Caco-2 (cell line): ENCODE measurements around the gene ADAMTS13. TPM values are rescaled to one million over a fixed set of nuclear protein-coding genes. Genes with fewer than 3 reads are reported as not detected.

Experiments
- BruUV-seq: library from RNA; stranded (reverse); fragments of 400-500 nt; replicated peaks from 2 replicates; lab custom pipeline; 2021; lab: Mats Ljungman, UMichigan
- CTCF ChIA-PET: fragments of 300-600 bp; sonication (Branson Sonifier 250); formaldehyde crosslinking; loops from one replicate; lab custom pipeline; 2022; ENCODE audit warnings: antibody characterized with exemption; lab: Charles Lee
- POLR2A ChIA-PET: fragments of 300-600 bp; sonication (Branson Sonifier 250); formaldehyde crosslinking; loops from one replicate; lab custom pipeline; 2022; ENCODE audit warnings: antibody characterized with exemption; lab: Charles Lee
- DNase-seq, 2 experiments: peaks; one replicate each; pipeline versions ENCODE4 v3.0.0 to v3.0.0-alpha.2; 2020 to 2022
- H3K27me3 ChIP-seq: replicated peaks from 2 replicates; pipeline ENCODE4 v1.6.0; 2011; ENCODE audit warnings: low read length; ENCODE audit not compliant: control insufficient read depth, insufficient read depth
- H3K36me3 ChIP-seq: 2 replicates; pipeline ENCODE4 v1.5.1; 2011; ENCODE audit warnings: low read length; ENCODE audit not compliant: control insufficient read depth, insufficient read depth
- H3K4me1 ChIP-seq: fragments of 250-450 bp; sonication (Bioruptor Pico); 2 replicates; pipeline ENCODE4 v1.5.1; 2020; ENCODE audit warnings: mild to moderate bottlenecking
- H3K4me3 ChIP-seq: 2 replicates; pipeline ENCODE4 v1.5.1; 2011; ENCODE audit warnings: low read depth, mild to moderate bottlenecking, control low read depth, low read length
- H3K9me3 ChIP-seq: fragments of 250-450 bp; sonication (Bioruptor Pico); 2 replicates; pipeline ENCODE4 v1.5.1; 2020; ENCODE audit warnings: mild to moderate bottlenecking, moderate library complexity
- H3K27ac Mint-ChIP-seq: one replicate; pipeline ENCODE4 v1.8.0; 2022; ENCODE audit warnings: mixed read lengths; ENCODE audit not compliant: unreplicated experiment
- H3K27me3 Mint-ChIP-seq: one replicate; pipeline ENCODE4 v1.8.0; 2022; ENCODE audit warnings: mixed read lengths; ENCODE audit not compliant: insufficient read depth, unreplicated experiment
- H3K36me3 Mint-ChIP-seq: one replicate; pipeline ENCODE4 v1.8.0; 2022; ENCODE audit warnings: mild to moderate bottlenecking, mixed read lengths; ENCODE audit not compliant: insufficient read depth, unreplicated experiment
- H3K4me1 Mint-ChIP-seq: one replicate; pipeline ENCODE4 v1.8.0; 2022; ENCODE audit warnings: low read depth, mixed read lengths; ENCODE audit not compliant: unreplicated experiment
- H3K4me3 Mint-ChIP-seq: one replicate; pipeline ENCODE4 v1.8.0; 2022; ENCODE audit warnings: mild to moderate bottlenecking, moderate library complexity, mixed read lengths; ENCODE audit not compliant: unreplicated experiment
- H3K9me3 Mint-ChIP-seq: one replicate; pipeline ENCODE4 v1.8.0; 2022; ENCODE audit warnings: mixed read lengths; ENCODE audit not compliant: unreplicated experiment
- CTCF ChIP-seq, 2 experiments: fragments of 200-600 bp in 1 of 2; IDR thresholded peaks; 1 replicate in 1 of 2; 2 replicates in 1 of 2; pipeline versions ENCODE4 v1.5.1 to v1.8.0; 2011 to 2022; ENCODE audit warnings: antibody characterized with exemption in 1 of 2, control low read depth in 1 of 2, inconsistent platforms in 1 of 2, low read depth in 1 of 2, low read length in 1 of 2, mild to moderate bottlenecking in 1 of 2, moderate library complexity in 1 of 2; ENCODE audit not compliant: insufficient read depth in 1 of 2, severe bottlenecking in 1 of 2, unreplicated experiment in 1 of 2
- intact Hi-C: fragments of 100-400 bp; cut with micrococcal nuclease; formaldehyde crosslinking; loops from one replicate; pipeline ENCODE4 v1.10.0; 2022; ENCODE audit not compliant: unreplicated experiment
- total RNA-seq: library from RNA; stranded (reverse); gene quantifications from 2 replicates; pipeline ENCODE4 v1.2.3, GENCODE V29; 2022

ADAMTS13 gene
- total RNA-seq, 1 experiment from 2014 or later, result 6.2 TPM

- Histone ChIP-seq H3K4me1 (peaks cover 16% of the 10 kb centered on the region), H3K4me3 (no peak overlapping the region), H3K27me3 (no peaks in the 10 kb centered on the region), H3K36me3 (no peaks in the 10 kb centered on the region), H3K9me3 (peaks cover 13% of the 10 kb centered on the region)
- no peak for TF ChIP-seq CTCF (IDR thresholded peaks at IDR 0.05; ENCODE audit: insufficient read depth in 1 of 2, low read depth in 1 of 2, low read length in 1 of 2, severe bottlenecking in 1 of 2, unreplicated experiment in 1 of 2)
- Mint-ChIP-seq H3K9me3 (peaks cover 32% of the 10 kb centered on the region), H3K4me1 (no peaks in the 10 kb centered on the region), H3K4me3 (no peak overlapping the region), H3K36me3 (no peaks in the 10 kb centered on the region), H3K27ac (peak overlapping the region; percentile 37), H3K27me3 (no peaks in the 10 kb centered on the region)
- intact Hi-C loops, result loop anchor here (1.0 kb wide), 1 partner anchor 21 kb away; the partner anchor contains the start of gene SLC2A6
- ChIA-PET CTCF (interaction anchor here (1.0 to 1.9 kb wide), 3 partner anchors 13 to 244 kb away, joined by 3 to 12 read pairs (median 11); partner anchors contain the start of gene CACFD1), POLR2A (interaction anchor here (0.8 kb wide), 1 partner anchor 40 kb away, joined by 8 read pairs; the partner anchor contains the start of gene CACFD1)
- no peak for DNase-seq
- BruUV-seq, result no TSS peak
Measured at GRCh38 chr9:133499892-133500270, 77.7 kb downstream of the ADAMTS13 start.

- Mint-ChIP-seq H3K4me1 (no peaks in the 10 kb centered on the region), H3K36me3 (no peaks in the 10 kb centered on the region), H3K27ac (no peak overlapping the region), H3K27me3 (no peaks in the 10 kb centered on the region), H3K9me3 (peaks cover 32% of the 10 kb centered on the region), H3K4me3 (no peak overlapping the region)
- POLR2A ChIA-PET, result no interaction called here
- Histone ChIP-seq H3K27me3 (no peaks in the 10 kb centered on the region), H3K36me3 (no peaks in the 10 kb centered on the region), H3K9me3 (peaks cover 13% of the 10 kb centered on the region), H3K4me3 (no peak overlapping the region), H3K4me1 (peaks cover 16% of the 10 kb centered on the region)
- DNase-seq, result no peak
- intact Hi-C loops, result no loop called here
- BruUV-seq, result no TSS peak
- TF ChIP-seq CTCF (IDR thresholded peaks at IDR 0.05; ENCODE audit: insufficient read depth in 1 of 2, low read depth in 1 of 2, low read length in 1 of 2, severe bottlenecking in 1 of 2, unreplicated experiment in 1 of 2), result no peak
- CTCF ChIA-PET, result no interaction called here
Measured at GRCh38 chr9:133502112-133502511, 79.9 kb downstream of the ADAMTS13 start.

GRCh38 chr9:133505186-133505830 lies 83.1 kb downstream of the ADAMTS13 start:
- no peak overlapping the region for H3K4me3 Mint-ChIP-seq
- no peak for TF ChIP-seq CTCF (IDR thresholded peaks at IDR 0.05; ENCODE audit: insufficient read depth in 1 of 2, low read depth in 1 of 2, low read length in 1 of 2, severe bottlenecking in 1 of 2, unreplicated experiment in 1 of 2)
- Histone ChIP-seq H3K9me3 (peaks cover 13% of the 10 kb centered on the region), H3K4me3 (no peak overlapping the region), H3K36me3 (no peaks in the 10 kb centered on the region), H3K4me1 (0 out of 2 replicates have a peak, but pooled peaks cover 3% of the 10 kb centered on the region), H3K27me3 (no peaks in the 10 kb centered on the region)
- H3K27ac Mint-ChIP-seq, result no peak overlapping the region
- intact Hi-C loops, result no loop called here
- H3K4me1 Mint-ChIP-seq, result no peaks in the 10 kb centered on the region
- DNase-seq, result no peak
- H3K27me3 Mint-ChIP-seq, result no peaks in the 10 kb centered on the region
- BruUV-seq, result no TSS peak
- no peaks in the 10 kb centered on the region for H3K36me3 Mint-ChIP-seq
- ChIA-PET POLR2A (interaction anchor here (0.5 kb wide), 1 partner anchor 81 kb away, joined by 3 read pairs; no protein-coding TSS in a partner anchor), CTCF (interaction anchor here (0.7 kb wide), 1 partner anchor 224 kb away, joined by 3 read pairs; no protein-coding TSS in a partner anchor)
- peaks cover 32% of the 10 kb centered on the region for H3K9me3 Mint-ChIP-seq
